Measurements from ENCODE around the gene CDC7.
"Not testable (repeated sequence)": the region's sequence is repeated elsewhere in the genome, so short reads cannot be mapped to it uniquely, and the experiment has no call there.

CDC7 gene

DNA sequence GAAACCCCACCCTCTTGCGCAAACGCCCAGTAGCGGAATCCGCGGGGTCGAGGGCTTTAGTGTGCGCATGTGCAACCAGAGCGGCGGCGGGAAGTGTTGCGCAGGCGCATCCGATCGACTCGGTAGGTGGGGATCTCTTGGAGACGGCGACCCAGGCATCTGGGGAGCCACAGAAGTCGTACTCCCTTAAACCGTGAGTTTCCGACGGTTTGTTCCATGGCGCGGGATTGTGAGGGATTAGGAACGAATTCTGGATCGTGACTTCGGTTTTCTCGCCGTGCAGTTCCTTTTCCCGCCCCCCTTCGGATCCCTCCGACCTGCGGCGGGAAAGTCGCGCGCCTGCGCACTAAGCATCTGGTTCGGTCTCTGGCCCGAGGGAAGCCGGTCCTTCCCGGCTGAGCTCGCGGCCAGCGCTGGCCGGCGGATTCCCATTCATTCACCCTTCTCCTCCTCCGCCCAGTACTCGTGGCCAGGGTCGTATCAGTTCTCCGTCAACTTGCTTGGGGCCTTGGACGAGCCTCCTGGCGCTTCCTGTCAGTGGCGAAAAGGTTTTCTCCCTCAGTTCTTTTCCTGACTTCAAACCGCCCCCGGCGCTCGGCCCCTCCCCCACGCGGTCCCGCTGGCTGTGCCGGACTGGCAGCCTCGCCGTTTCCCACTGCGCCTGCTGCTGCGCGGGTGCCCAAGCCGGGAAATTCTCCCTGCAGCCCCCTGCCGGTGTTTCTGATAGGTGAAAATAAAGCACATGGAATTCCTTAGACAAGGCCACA, at the start of gene CDC7:
CDC7 (plus strand) TSS at position 96 of the 767 bp plus-strand sequence. CDS start 866 bp downstream, outside the sequence.
- TF ChIP-seq, protein P1, sequence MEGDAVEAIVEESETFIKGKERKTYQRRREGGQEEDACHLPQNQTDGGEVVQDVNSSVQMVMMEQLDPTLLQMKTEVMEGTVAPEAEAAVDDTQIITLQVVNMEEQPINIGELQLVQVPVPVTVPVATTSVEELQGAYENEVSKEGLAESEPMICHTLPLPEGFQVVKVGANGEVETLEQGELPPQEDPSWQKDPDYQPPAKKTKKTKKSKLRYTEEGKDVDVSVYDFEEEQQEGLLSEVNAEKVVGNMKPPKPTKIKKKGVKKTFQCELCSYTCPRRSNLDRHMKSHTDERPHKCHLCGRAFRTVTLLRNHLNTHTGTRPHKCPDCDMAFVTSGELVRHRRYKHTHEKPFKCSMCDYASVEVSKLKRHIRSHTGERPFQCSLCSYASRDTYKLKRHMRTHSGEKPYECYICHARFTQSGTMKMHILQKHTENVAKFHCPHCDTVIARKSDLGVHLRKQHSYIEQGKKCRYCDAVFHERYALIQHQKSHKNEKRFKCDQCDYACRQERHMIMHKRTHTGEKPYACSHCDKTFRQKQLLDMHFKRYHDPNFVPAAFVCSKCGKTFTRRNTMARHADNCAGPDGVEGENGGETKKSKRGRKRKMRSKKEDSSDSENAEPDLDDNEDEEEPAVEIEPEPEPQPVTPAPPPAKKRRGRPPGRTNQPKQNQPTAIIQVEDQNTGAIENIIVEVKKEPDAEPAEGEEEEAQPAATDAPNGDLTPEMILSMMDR (IDR thresholded peaks at IDR 0.05; ENCODE audit: control insufficient read depth, extremely low read depth, insufficient read depth): peak; percentile 52
- DNase-seq (ENCODE audit: low read depth): peak; percentile 51
- peak within 1 kb of the TSS; percentile 77 for H3K4me3 ChIP-seq (ENCODE audit: low read depth, low read length)

DNA sequence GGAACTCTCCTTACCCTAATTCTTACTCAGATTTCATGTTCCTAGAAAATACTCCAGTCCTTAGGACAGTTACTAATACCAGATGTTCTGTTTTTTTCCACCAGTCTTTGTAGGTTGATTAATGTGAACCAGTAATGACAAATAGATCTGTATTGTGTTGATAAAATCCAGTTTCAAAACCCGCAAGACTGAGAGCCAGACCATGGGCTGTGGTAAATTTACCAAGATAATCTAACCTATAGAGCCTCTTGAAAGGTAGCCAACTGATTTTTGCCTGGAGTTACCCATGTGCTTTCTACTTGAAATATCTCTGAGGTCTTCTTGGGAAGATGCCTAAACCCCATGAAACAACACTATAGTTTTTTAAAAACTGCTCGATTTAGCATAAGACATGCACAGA, 46.5 kb upstream of the CDC7 start:
- H3K4me3 ChIP-seq (ENCODE audit: low read depth, low read length): no peak overlapping the region
- TF ChIP-seq, protein P1 (IDR thresholded peaks at IDR 0.05; ENCODE audit: control insufficient read depth, extremely low read depth, insufficient read depth): no peak
- DNase-seq (ENCODE audit: low read depth): no peak

DNA sequence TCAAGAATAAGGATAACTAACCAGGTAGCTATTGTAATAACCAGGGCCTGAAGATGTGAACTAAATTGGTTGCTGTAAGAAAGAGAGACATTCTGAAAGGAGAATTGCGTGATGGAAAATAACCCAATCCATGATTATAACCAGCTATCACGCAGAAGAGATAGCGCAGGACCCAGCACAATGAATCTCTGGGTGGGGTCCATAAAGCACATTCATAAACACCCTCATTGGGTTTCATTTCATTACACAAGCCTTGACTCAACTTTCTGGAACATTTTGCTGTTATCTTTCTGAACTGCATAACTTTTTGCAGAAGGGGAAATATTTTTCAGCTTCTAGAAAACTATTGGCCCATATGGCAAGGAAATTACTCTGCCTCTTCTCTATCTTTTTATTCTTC, 45.3 kb upstream of the CDC7 start:
- no peak overlapping the region for H3K4me3 ChIP-seq (ENCODE audit: low read depth, low read length)
- TF ChIP-seq, protein P1 (IDR thresholded peaks at IDR 0.05; ENCODE audit: control insufficient read depth, extremely low read depth, insufficient read depth): no peak
- no peak for DNase-seq (ENCODE audit: low read depth)

DNA sequence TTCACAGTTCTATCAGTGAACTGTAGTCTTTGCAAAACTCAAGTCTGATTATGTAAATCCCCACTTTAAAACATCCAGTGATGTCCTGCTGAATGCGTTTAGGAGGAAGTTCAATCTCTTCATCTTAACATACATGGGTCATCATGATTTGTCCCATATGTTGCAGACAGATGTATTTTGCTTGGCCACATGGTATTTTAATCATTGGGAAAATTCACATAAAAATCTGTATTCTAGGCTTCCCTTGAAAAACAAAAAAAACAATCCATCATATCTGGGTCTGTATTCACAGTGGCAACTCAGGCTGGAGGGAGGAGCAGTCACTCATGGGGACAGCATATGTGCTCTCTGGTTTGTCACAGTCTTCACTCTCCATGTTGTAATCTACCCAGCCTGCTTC, 44.8 kb upstream of the CDC7 start:
- H3K4me3 ChIP-seq (ENCODE audit: low read depth, low read length): no peak overlapping the region
- TF ChIP-seq, protein P1 (IDR thresholded peaks at IDR 0.05; ENCODE audit: control insufficient read depth, extremely low read depth, insufficient read depth): no peak
- DNase-seq (ENCODE audit: low read depth): no peak

DNA sequence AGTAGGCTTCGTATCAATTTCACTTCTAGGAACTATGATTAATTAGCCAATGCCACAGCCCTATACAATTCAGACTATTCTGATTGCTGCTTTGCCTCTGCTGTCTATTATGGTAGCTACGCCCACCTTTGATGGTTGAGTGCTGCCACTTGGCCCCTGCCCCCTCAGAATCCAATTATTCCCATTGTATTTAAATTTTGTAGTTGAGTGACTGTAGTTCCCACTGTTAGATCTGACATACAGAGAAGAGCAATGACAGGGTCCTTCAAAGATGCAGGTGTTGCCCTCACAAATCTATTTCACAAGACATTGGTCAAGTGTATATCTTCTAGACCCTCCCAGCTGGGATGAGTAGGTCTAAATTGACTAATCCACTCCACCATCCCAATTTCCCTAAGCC, 35.3 kb upstream of the CDC7 start:
- H3K4me3 ChIP-seq (ENCODE audit: low read depth, low read length); DNase-seq (ENCODE audit: low read depth): not testable (repeated sequence)

DNA sequence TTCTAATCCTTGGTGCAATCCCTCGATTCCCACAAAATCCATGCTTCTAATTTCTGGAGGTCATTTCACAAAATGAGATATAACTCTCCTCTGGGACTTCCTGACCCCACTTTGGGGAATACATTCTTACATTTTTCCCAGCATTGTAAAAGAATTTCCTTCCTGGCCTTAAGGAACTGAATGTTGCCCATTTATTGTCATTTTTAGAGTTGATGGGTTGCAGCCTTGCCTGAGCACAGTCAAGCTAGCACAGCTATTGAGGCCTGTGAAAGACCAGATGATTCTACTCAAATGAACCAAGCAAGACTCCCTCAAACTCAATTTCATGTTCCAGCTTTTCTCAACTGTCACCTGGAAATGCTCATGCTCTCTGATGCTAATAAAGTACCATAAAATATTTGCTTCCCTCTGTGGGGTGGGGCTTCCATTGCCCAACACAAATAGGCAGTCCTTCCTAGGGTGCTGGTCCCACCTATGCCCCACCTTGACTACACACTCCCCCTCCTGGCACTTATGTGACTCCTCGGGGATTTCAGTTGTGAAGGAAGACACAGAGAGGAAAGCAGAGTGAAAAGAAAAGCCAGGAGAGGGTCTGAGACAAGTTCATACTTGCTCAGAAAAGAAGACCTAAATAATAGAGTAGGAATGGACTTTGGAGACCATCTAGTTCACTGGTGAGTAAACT, 24.0 kb upstream of the CDC7 start:
- no peak for DNase-seq (ENCODE audit: low read depth)
- TF ChIP-seq, protein P1 (IDR thresholded peaks at IDR 0.05; ENCODE audit: control insufficient read depth, extremely low read depth, insufficient read depth): no peak
- H3K4me3 ChIP-seq (ENCODE audit: low read depth, low read length): no peak overlapping the region

DNA sequence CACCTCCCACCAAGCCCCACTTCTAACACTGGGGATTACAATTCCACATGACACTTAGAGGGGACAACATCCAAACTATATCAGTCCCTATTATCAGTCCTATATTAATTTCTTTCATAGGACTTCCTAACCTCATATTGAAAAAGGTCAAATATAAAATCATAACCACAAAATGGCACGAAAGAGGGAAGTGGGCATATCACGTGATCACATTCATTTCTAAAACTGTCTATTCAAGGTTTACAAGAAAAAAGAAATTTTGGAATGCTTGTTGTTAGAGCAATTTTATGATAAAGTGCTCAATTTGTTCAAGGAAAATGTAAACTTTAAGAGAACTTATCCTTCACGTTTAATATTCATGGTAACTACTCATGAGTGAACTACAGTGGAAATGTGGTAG, 13.2 kb upstream of the CDC7 start:
- DNase-seq (ENCODE audit: low read depth): no peak
- TF ChIP-seq, protein P1 (IDR thresholded peaks at IDR 0.05; ENCODE audit: control insufficient read depth, extremely low read depth, insufficient read depth): no peak
- H3K4me3 ChIP-seq (ENCODE audit: low read depth, low read length): no peak overlapping the region

Measured in LNCaP clone FGC (cell line).